SK-N-SH (cell line): ENCODE results near the gene SLC22A2.

ENCODE experiments used
- CTCF ChIP-seq: fragments of 200-600 bp; sonication (generic); IDR thresholded peaks from 2 replicates; pipeline ENCODE4 v1.6.1; 2017; ENCODE audit warnings: antibody characterized with exemption, mild to moderate bottlenecking, moderate library complexity
- EP300 ChIP-seq, 2 experiments: IDR thresholded peaks; 2 replicates each; pipeline versions ENCODE4 v1.4.0 to v1.6.1; 2012; ENCODE audit warnings: borderline replicate concordance in 1 of 2, low read depth in 1 of 2, low read length in 1 of 2
- FOSL2 ChIP-seq: IDR thresholded peaks from 2 replicates; pipeline ENCODE4 v1.4.0; 2012; ENCODE audit warnings: low read depth, mild to moderate bottlenecking, moderate library complexity, borderline replicate concordance
- GABPA ChIP-seq: IDR thresholded peaks from 2 replicates; pipeline ENCODE4 v1.4.0; 2012; ENCODE audit warnings: low read depth, mild to moderate bottlenecking
- SMC3 ChIP-seq: IDR thresholded peaks from 2 replicates; pipeline ENCODE4 v1.6.1; 2012; ENCODE audit warnings: low read depth, low read length, improper control_type of control experiment
- TAF1 ChIP-seq: IDR thresholded peaks from 2 replicates; pipeline ENCODE4 v1.6.1; 2012; ENCODE audit warnings: low read depth, mild to moderate bottlenecking, low read length, moderate library complexity, borderline replicate concordance
- USF1 ChIP-seq: IDR thresholded peaks from 2 replicates; pipeline ENCODE4 v1.4.0; 2012; ENCODE audit warnings: low read depth, borderline replicate concordance
- ZBTB33 ChIP-seq: IDR thresholded peaks from 2 replicates; pipeline ENCODE4 v1.4.0; 2012; ENCODE audit warnings: low read depth, borderline replicate concordance

GRCh38 chr6:160198606-160199211, 59.9 kb downstream of the SLC22A2 start:
- TF ChIP-seq TAF1 (no peak), EP300 (IDR thresholded peaks at IDR 0.05; ENCODE audit: borderline replicate concordance in 1 of 2, low read depth in 1 of 2, low read length in 1 of 2) (no peak), FOSL2 (no peak), GABPA (no peak), CTCF (no peak), SMC3 (no peak), ZBTB33 (no peak), USF1 (no peak)
